T-helper 2 cell treated with Interferon-gamma antibody and Interleukin-4, amounts not matched to agents 5 μg/mL and 100 μg/mL, for 36 hours (primary cell): ENCODE data around the gene AKNA.

Source experiments
- DNase-seq: peaks from one replicate; pipeline ENCODE4 v3.0.0; 2021; ENCODE audit warnings: low spot score
- H3K27ac Mint-ChIP-seq: one replicate; pipeline ENCODE4 v1.8.0; 2021; ENCODE audit warnings: mild to moderate bottlenecking, mixed read lengths
- H3K27me3 Mint-ChIP-seq: one replicate; pipeline ENCODE4 v1.8.0; 2021; ENCODE audit warnings: low read depth, mixed read lengths
- H3K36me3 Mint-ChIP-seq: one replicate; pipeline ENCODE4 v1.8.0; 2021; ENCODE audit warnings: low read depth, mixed read lengths
- H3K4me1 Mint-ChIP-seq: one replicate; pipeline ENCODE4 v1.8.0; 2021; ENCODE audit warnings: low read depth, mixed read lengths
- H3K4me3 Mint-ChIP-seq: one replicate; pipeline ENCODE4 v1.8.0; 2022; ENCODE audit warnings: mild to moderate bottlenecking, moderate library complexity, mixed read lengths
- H3K9me3 Mint-ChIP-seq: one replicate; pipeline ENCODE4 v1.8.0; 2021; ENCODE audit warnings: mixed read lengths

AKNA gene

GRCh38 chr9:114397219-114397847 lies 9.6 kb upstream of the AKNA start:
- no peak for DNase-seq
- Mint-ChIP-seq H3K27me3 (no peaks in the 10 kb centered on the region), H3K4me3 (peak overlapping the region; percentile 99), H3K27ac (peak overlapping the region; percentile 89), H3K36me3 (peaks cover 23% of the 10 kb centered on the region), H3K4me1 (peaks cover 43% of the 10 kb centered on the region), H3K9me3 (no peaks in the 10 kb centered on the region)

- Mint-ChIP-seq H3K4me3 (peak overlapping the region; percentile 99), H3K27ac (no peak overlapping the region), H3K4me1 (peaks cover 47% of the 10 kb centered on the region), H3K27me3 (no peaks in the 10 kb centered on the region), H3K9me3 (no peaks in the 10 kb centered on the region), H3K36me3 (peaks cover 25% of the 10 kb centered on the region)
- no peak for DNase-seq
Measured at GRCh38 chr9:114396558-114397218, 8.9 kb upstream of the AKNA start.

GRCh38 chr9:114395768-114396167 lies 8.0 kb upstream of the AKNA start:
- no peak for DNase-seq
- Mint-ChIP-seq H3K9me3 (no peaks in the 10 kb centered on the region), H3K4me3 (peak overlapping the region; percentile 32), H3K27me3 (no peaks in the 10 kb centered on the region), H3K4me1 (peaks cover 52% of the 10 kb centered on the region), H3K36me3 (peaks cover 28% of the 10 kb centered on the region), H3K27ac (no peak overlapping the region)

- no peak for DNase-seq
- peaks cover 33% of the 10 kb centered on the region for H3K36me3 Mint-ChIP-seq
- no peaks in the 10 kb centered on the region for H3K27me3 Mint-ChIP-seq
- no peaks in the 10 kb centered on the region for H3K9me3 Mint-ChIP-seq
- peaks cover 57% of the 10 kb centered on the region for H3K4me1 Mint-ChIP-seq
- peak overlapping the region; percentile 64 for H3K27ac Mint-ChIP-seq
- H3K4me3 Mint-ChIP-seq, result peak overlapping the region; percentile 60
Measured at GRCh38 chr9:114395334-114395617, 7.5 kb upstream of the AKNA start.

- H3K4me1 Mint-ChIP-seq, result peaks cover 62% of the 10 kb centered on the region
- H3K36me3 Mint-ChIP-seq, result peaks cover 39% of the 10 kb centered on the region
- no peak for DNase-seq
- no peaks in the 10 kb centered on the region for H3K9me3 Mint-ChIP-seq
- peak overlapping the region; percentile 64 for H3K27ac Mint-ChIP-seq
- no peaks in the 10 kb centered on the region for H3K27me3 Mint-ChIP-seq
- H3K4me3 Mint-ChIP-seq, result peak overlapping the region; percentile 60
Measured at GRCh38 chr9:114394523-114395333, 6.9 kb upstream of the AKNA start.

- peaks cover 77% of the 10 kb centered on the region for H3K4me1 Mint-ChIP-seq
- peak overlapping the region; percentile 37 for H3K4me3 Mint-ChIP-seq
- no peaks in the 10 kb centered on the region for H3K9me3 Mint-ChIP-seq
- no peak for DNase-seq
- H3K27ac Mint-ChIP-seq, result peak overlapping the region; percentile 72
- peaks cover 49% of the 10 kb centered on the region for H3K36me3 Mint-ChIP-seq
- H3K27me3 Mint-ChIP-seq, result no peaks in the 10 kb centered on the region
Measured at GRCh38 chr9:114392749-114393112, 4.9 kb upstream of the AKNA start.

GRCh38 chr9:114390952-114391351 lies 3.2 kb upstream of the AKNA start:
- DNase-seq, result no peak
- Mint-ChIP-seq H3K27me3 (no peaks in the 10 kb centered on the region), H3K9me3 (no peaks in the 10 kb centered on the region), H3K27ac (peak overlapping the region; percentile 82), H3K36me3 (peaks cover 59% of the 10 kb centered on the region), H3K4me3 (peak overlapping the region; percentile 99), H3K4me1 (peaks cover 64% of the 10 kb centered on the region)

- no peak for DNase-seq
Measured at GRCh38 chr9:114389612-114390368, 2.0 kb upstream of the AKNA start.

GRCh38 chr9:114388764-114389375 lies 1.1 kb upstream of the AKNA start:
- H3K4me3 Mint-ChIP-seq, result peak overlapping the region; percentile 99
- H3K36me3 Mint-ChIP-seq, result peaks cover 68% of the 10 kb centered on the region
- no peak for DNase-seq
- H3K27ac Mint-ChIP-seq, result peak overlapping the region; percentile 98
- no peaks in the 10 kb centered on the region for H3K9me3 Mint-ChIP-seq
- H3K4me1 Mint-ChIP-seq, result peaks cover 59% of the 10 kb centered on the region
- no peaks in the 10 kb centered on the region for H3K27me3 Mint-ChIP-seq

More at GRCh38 chr9:114389612-114390368, 2.0 kb upstream of the AKNA start:
- Mint-ChIP-seq H3K27me3 (no peaks in the 10 kb centered on the region), H3K27ac (peak overlapping the region; percentile 98), H3K4me3 (peak overlapping the region; percentile 99), H3K4me1 (peaks cover 60% of the 10 kb centered on the region), H3K36me3 (peaks cover 65% of the 10 kb centered on the region), H3K9me3 (no peaks in the 10 kb centered on the region)

GRCh38 chr9:114388357-114388682 lies 538 bp upstream of the AKNA start:
- Mint-ChIP-seq H3K36me3 (peaks cover 71% of the 10 kb centered on the region), H3K27ac (peak overlapping the region; percentile 98)

GRCh38 chr9:114386886-114387679 lies 699 bp downstream of the AKNA start:
- Mint-ChIP-seq H3K4me3 (peak overlapping the region; percentile 99), H3K4me1 (peaks cover 63% of the 10 kb centered on the region), H3K9me3 (no peaks in the 10 kb centered on the region), H3K36me3 (peaks cover 78% of the 10 kb centered on the region), H3K27me3 (no peaks in the 10 kb centered on the region), H3K27ac (peak overlapping the region; percentile 98)
- DNase-seq, result no peak

More at GRCh38 chr9:114388357-114388682, 538 bp upstream of the AKNA start:
- Mint-ChIP-seq H3K4me3 (peak overlapping the region; percentile 99), H3K9me3 (no peaks in the 10 kb centered on the region), H3K4me1 (peaks cover 62% of the 10 kb centered on the region), H3K27me3 (no peaks in the 10 kb centered on the region)
- DNase-seq, result no peak

- H3K27ac Mint-ChIP-seq, result peak overlapping the region; percentile 98
- no peak for DNase-seq
- H3K4me1 Mint-ChIP-seq, result peaks cover 64% of the 10 kb centered on the region
- no peaks in the 10 kb centered on the region for H3K27me3 Mint-ChIP-seq
- peaks cover 81% of the 10 kb centered on the region for H3K36me3 Mint-ChIP-seq
- no peaks in the 10 kb centered on the region for H3K9me3 Mint-ChIP-seq
- peak overlapping the region; percentile 99 for H3K4me3 Mint-ChIP-seq
Measured at GRCh38 chr9:114386361-114386885, 1.4 kb downstream of the AKNA start.
